ENCODE data around the gene DPP6. TPM values are rescaled to one million over a fixed set of nuclear protein-coding genes. Genes with fewer than 3 reads are reported as not detected.

Gene DPP6
- total RNA-seq, 1 donor from 2014 or later, result not detected

GRCh38 chr7:154212861-154213260 lies 160.7 kb downstream of the DPP6 start:
- Mint-ChIP-seq H3K9me3 (ENCODE audit: unreplicated experiment) (peaks cover 13% of the 10 kb centered on the region), H3K27me3 (ENCODE audit: unreplicated experiment) (no peaks in the 10 kb centered on the region), H3K27ac (ENCODE audit: unreplicated experiment) (no peak overlapping the region), H3K4me3 (ENCODE audit: unreplicated experiment) (no peak overlapping the region), H3K36me3 (ENCODE audit: unreplicated experiment) (peaks cover 17% of the 10 kb centered on the region), H3K4me1 (ENCODE audit: low read depth, unreplicated experiment) (no peaks in the 10 kb centered on the region)
- DNase-seq, result no peak
- no peak for TF ChIP-seq CTCF (IDR thresholded peaks at IDR 0.05; ENCODE audit: partially characterized antibody, unreplicated experiment)

- Mint-ChIP-seq H3K36me3 (ENCODE audit: unreplicated experiment) (peaks cover 4% of the 10 kb centered on the region), H3K27ac (ENCODE audit: unreplicated experiment) (no peak overlapping the region), H3K4me3 (ENCODE audit: unreplicated experiment) (no peak overlapping the region), H3K27me3 (ENCODE audit: unreplicated experiment) (no peaks in the 10 kb centered on the region), H3K4me1 (ENCODE audit: low read depth, unreplicated experiment) (no peaks in the 10 kb centered on the region), H3K9me3 (ENCODE audit: unreplicated experiment) (peaks cover 11% of the 10 kb centered on the region)
- DNase-seq, result no peak
- no peak for TF ChIP-seq CTCF (IDR thresholded peaks at IDR 0.05; ENCODE audit: partially characterized antibody, unreplicated experiment)
Measured at GRCh38 chr7:154217688-154218340, 165.6 kb downstream of the DPP6 start.

DNA sequence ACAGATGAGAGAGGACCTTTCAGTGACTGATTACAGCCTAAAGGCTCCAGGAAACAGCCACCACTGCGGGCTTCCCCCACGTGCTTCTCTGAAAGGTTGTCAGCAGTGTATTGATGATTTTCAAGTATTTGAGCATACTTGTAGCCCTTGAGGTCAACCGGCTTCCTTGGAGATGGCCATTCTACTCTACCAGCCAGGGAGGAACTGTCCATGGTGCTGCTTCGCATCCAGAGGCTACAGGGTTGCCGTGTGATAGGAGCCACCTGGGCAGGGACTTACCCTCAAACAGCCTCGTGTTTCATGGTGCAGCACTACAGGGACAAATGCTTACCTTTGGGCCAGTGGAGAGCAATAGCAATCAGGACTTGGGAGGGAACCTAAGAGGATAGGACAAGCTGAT lies 179.5 kb downstream of the DPP6 start:
- no peak overlapping the region for H3K4me3 Mint-ChIP-seq (ENCODE audit: unreplicated experiment)
- H3K9me3 Mint-ChIP-seq (ENCODE audit: unreplicated experiment), result peaks cover 28% of the 10 kb centered on the region
- no peak overlapping the region for H3K27ac Mint-ChIP-seq (ENCODE audit: unreplicated experiment)
- H3K4me1 Mint-ChIP-seq (ENCODE audit: low read depth, unreplicated experiment), result no peaks in the 10 kb centered on the region
- H3K27me3 Mint-ChIP-seq (ENCODE audit: unreplicated experiment), result peaks cover 1% of the 10 kb centered on the region
- H3K36me3 Mint-ChIP-seq (ENCODE audit: unreplicated experiment), result peaks cover 7% of the 10 kb centered on the region
- no peak for TF ChIP-seq CTCF (IDR thresholded peaks at IDR 0.05; ENCODE audit: partially characterized antibody, unreplicated experiment)
- no peak for DNase-seq

DNA sequence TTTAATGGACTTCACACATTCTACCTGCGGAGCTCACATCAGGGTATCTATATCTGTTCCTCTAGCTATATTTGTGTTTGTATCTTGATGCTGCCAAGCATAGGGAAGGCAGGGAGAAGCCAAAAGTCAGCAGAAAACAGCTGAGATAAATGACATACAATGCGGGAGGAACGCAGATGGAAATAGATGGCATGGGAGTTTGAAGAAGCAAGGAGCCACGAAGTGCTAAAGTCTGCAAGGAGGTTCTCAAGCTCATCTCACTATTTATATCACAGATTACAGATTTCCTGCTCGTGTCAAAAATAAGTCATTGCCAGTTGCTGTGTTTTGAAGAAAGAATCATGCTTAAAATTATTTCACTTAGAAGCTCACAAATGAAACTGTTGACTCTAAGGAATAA lies 180.5 kb downstream of the DPP6 start:
- Mint-ChIP-seq H3K4me1 (ENCODE audit: low read depth, unreplicated experiment) (no peaks in the 10 kb centered on the region), H3K27me3 (ENCODE audit: unreplicated experiment) (peaks cover 2% of the 10 kb centered on the region), H3K27ac (ENCODE audit: unreplicated experiment) (no peak overlapping the region), H3K9me3 (ENCODE audit: unreplicated experiment) (peaks cover 29% of the 10 kb centered on the region), H3K4me3 (ENCODE audit: unreplicated experiment) (no peak overlapping the region), H3K36me3 (ENCODE audit: unreplicated experiment) (peaks cover 7% of the 10 kb centered on the region)
- TF ChIP-seq CTCF (IDR thresholded peaks at IDR 0.05; ENCODE audit: partially characterized antibody, unreplicated experiment), result no peak
- DNase-seq, result no peak

DNA sequence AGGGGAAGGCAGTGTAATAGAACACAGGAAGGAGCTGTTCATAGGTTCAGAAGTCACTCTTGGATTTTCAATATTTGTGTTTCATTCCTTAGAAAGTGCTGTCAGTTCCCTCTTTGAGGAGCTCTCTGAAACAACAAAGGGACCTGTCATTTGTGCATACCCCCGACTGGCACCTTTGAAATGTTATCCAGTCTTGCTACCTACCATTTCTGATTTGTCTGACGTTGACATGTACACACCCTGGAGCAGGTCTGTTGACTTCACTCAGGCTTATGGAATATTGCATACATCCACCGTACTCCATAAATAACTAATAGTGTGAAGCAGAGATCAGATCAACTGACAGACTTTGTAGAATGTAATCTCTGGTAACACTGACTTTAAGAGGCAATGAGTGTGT lies 189.8 kb downstream of the DPP6 start:
- Mint-ChIP-seq H3K36me3 (ENCODE audit: unreplicated experiment) (peaks cover 4% of the 10 kb centered on the region), H3K4me3 (ENCODE audit: unreplicated experiment) (no peak overlapping the region), H3K27ac (ENCODE audit: unreplicated experiment) (no peak overlapping the region), H3K9me3 (ENCODE audit: unreplicated experiment) (peaks cover 10% of the 10 kb centered on the region), H3K27me3 (ENCODE audit: unreplicated experiment) (no peaks in the 10 kb centered on the region), H3K4me1 (ENCODE audit: low read depth, unreplicated experiment) (no peaks in the 10 kb centered on the region)
- DNase-seq, result no peak
- no peak for TF ChIP-seq CTCF (IDR thresholded peaks at IDR 0.05; ENCODE audit: partially characterized antibody, unreplicated experiment)

Data from glutamatergic neuron (in vitro differentiated cells).